ENCODE data around the gene TESK1. TPM values are rescaled to one million over a fixed set of nuclear protein-coding genes. Genes with fewer than 3 reads are reported as not detected.

TESK1 gene, protein sequence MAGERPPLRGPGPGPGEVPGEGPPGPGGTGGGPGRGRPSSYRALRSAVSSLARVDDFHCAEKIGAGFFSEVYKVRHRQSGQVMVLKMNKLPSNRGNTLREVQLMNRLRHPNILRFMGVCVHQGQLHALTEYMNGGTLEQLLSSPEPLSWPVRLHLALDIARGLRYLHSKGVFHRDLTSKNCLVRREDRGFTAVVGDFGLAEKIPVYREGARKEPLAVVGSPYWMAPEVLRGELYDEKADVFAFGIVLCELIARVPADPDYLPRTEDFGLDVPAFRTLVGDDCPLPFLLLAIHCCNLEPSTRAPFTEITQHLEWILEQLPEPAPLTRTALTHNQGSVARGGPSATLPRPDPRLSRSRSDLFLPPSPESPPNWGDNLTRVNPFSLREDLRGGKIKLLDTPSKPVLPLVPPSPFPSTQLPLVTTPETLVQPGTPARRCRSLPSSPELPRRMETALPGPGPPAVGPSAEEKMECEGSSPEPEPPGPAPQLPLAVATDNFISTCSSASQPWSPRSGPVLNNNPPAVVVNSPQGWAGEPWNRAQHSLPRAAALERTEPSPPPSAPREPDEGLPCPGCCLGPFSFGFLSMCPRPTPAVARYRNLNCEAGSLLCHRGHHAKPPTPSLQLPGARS
- 70.2 TPM for total RNA-seq

DNA sequence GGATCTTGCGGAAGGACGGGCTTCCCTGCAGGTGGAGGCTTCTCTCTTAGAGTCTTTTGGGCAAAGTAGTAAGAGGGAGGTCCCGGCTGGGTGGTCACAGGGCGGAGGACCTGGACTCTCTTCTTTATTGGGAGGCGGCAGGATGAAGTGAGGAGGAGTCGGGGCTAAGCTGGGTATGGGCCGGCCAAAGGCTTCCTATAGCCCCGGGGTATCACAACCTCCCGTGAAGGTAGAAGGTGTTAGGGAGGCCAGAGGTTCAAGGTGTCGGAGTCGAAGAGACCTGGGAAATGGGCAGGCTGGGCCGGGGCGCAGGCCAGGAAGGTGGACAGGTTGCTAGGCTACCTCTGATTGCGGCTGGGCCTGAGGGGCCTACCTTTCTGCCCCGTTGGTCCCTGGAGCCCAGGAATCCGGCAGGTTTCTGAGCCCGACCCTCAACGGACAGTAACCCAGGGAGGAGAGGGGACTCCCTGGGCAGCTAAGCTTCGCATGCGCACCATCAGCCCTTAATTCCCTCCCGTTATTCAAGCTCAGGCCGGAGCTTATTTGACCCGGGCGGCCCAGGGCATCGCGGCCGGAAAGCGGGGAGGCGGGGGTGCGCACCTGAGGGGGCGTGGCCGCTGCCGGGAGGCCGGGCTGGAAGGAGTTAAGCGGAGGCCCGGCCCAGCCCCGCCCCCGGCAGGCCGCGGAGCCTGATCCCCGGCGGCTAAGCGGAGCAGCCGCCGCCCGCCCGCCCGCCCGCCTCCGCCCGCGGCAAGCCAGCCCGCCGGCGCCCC is at the start of gene TESK1:
TESK1 (plus strand) TSS at position 685 of the 773 bp plus-strand sequence. CDS start 358 bp downstream, outside the sequence.
- intact Hi-C loops (cut with DNase I): loop anchor here (1.0 to 5.0 kb wide), 7 partner anchors 42 to 490 kb away; partner anchors contain the start of genes ATOSB, GBA2, RGP1 and TPM2
- Histone ChIP-seq H3K27ac (peak within 1 kb of the TSS; percentile 93 to 95), H3K9me3 (no peaks in the 10 kb centered on the region), H3K4me3 (peak within 1 kb of the TSS; percentile 92 to 97), H3K27me3 (no peaks in the 10 kb centered on the region), H3K36me3 (peaks cover 21 to 25% of the 10 kb centered on the region in 2 donors), H3K4me1 (peaks cover 14 to 26% of the 10 kb centered on the region in 2 donors)
- DNase-seq (ENCODE audit: low spot score in 2 of 2): peak in 1 of 2 donors; percentile 86
- TF ChIP-seq, protein P1, sequence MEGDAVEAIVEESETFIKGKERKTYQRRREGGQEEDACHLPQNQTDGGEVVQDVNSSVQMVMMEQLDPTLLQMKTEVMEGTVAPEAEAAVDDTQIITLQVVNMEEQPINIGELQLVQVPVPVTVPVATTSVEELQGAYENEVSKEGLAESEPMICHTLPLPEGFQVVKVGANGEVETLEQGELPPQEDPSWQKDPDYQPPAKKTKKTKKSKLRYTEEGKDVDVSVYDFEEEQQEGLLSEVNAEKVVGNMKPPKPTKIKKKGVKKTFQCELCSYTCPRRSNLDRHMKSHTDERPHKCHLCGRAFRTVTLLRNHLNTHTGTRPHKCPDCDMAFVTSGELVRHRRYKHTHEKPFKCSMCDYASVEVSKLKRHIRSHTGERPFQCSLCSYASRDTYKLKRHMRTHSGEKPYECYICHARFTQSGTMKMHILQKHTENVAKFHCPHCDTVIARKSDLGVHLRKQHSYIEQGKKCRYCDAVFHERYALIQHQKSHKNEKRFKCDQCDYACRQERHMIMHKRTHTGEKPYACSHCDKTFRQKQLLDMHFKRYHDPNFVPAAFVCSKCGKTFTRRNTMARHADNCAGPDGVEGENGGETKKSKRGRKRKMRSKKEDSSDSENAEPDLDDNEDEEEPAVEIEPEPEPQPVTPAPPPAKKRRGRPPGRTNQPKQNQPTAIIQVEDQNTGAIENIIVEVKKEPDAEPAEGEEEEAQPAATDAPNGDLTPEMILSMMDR (IDR thresholded peaks at IDR 0.05): no peak

DNA sequence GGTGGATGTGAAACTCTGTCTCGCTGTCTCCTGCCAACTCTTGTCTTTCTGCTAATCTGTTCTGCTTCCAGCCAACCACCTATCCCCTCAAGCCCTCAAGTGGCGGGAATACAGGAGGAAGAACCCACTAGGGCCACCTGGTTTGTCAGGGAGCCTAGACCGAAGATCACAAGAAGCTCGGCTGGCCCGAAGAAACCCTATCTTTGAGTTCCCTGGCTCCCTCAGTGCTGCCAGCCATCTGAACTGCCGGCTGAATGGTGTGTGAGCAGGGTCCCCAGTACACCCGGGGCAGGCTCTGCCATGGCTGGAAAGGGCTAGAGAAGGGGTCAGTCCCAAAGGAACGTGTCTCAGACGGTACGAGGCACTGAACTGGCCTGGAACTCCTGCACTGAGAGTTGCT is 49.2 kb upstream of the TESK1 start:
- Histone ChIP-seq H3K27ac (peak overlapping the region; percentile 68 to 76), H3K36me3 (peaks cover 62 to 66% of the 10 kb centered on the region in 2 donors), H3K4me1 (peaks cover 0 to 28% of the 10 kb centered on the region in 2 donors), H3K27me3 (no peaks in the 10 kb centered on the region), H3K4me3 (no peak overlapping the region), H3K9me3 (no peaks in the 10 kb centered on the region)
- peak in 1 of 2 donors; percentile 52 for DNase-seq (ENCODE audit: low spot score in 2 of 2)
- intact Hi-C loops (cut with DNase I): loop anchor here (2.0 kb wide), 1 partner anchor 67 kb away; no protein-coding TSS in a partner anchor
- TF ChIP-seq, protein P1 (IDR thresholded peaks at IDR 0.05): no peak

DNA sequence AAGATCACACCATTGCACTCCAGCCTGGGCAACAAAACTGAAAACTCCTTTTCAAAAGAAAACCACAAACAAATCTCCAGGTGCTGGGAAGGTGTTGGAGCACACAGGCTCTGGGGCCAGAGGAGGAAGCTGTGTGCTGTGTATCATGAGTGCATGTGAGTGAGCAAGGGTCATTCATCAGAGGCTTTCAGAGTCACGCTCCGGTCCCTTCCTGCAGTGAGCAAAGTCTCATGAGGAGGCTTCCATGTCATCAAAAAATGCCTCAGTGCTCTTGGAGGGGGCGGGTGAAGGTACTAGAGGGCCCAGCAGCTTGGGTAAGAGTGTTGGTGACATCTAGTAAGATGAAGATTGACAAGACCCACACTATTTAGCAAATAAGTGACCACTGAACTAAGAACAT is 48.3 kb upstream of the TESK1 start:
- peaks cover 67 to 73% of the 10 kb centered on the region in 2 donors for H3K36me3 ChIP-seq

DNA sequence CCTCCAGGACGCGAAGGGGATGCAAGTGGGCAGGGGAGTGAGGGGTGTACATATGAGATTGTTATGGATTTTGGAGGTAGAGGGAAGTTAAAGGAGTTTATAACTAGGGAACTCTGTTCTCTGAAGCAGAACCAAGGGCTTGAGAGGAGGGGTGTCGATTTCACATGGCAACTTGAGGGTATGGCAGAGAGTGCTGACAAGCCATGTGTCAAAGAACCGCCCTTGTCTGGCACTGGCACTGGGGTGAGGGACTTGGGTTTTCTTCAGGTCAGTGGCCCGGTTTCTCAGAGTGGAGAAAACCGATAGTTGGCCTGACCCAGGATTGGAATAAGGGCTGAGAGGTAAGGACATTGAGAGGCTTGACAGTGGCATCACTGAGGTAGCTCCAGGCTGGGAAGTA is 47.7 kb upstream of the TESK1 start:
- TF ChIP-seq, protein P1 (IDR thresholded peaks at IDR 0.05): no peak
- H3K4me3 ChIP-seq: no peak overlapping the region
- peaks cover 67 to 72% of the 10 kb centered on the region in 2 donors for H3K36me3 ChIP-seq
- peaks cover under 1 to 34% of the 10 kb centered on the region in 2 donors for H3K4me1 ChIP-seq
- intact Hi-C loops (cut with DNase I): no loop called here
- no peak for DNase-seq (ENCODE audit: low spot score in 2 of 2)
- no peaks in the 10 kb centered on the region for H3K9me3 ChIP-seq
- H3K27me3 ChIP-seq: no peaks in the 10 kb centered on the region
- H3K27ac ChIP-seq: peak overlapping the region; percentile 31 to 68

More for the DNA sequence above, 48.3 kb upstream of the TESK1 start:
- H3K27ac ChIP-seq: peak overlapping the region; percentile 68 to 76
- TF ChIP-seq, protein P1 (IDR thresholded peaks at IDR 0.05): no peak
- intact Hi-C loops (cut with DNase I): no loop called here
- no peaks in the 10 kb centered on the region for H3K9me3 ChIP-seq
- H3K4me1 ChIP-seq: peaks cover 0 to 33% of the 10 kb centered on the region in 2 donors
- H3K27me3 ChIP-seq: no peaks in the 10 kb centered on the region
- no peak overlapping the region for H3K4me3 ChIP-seq
- DNase-seq (ENCODE audit: low spot score in 2 of 2): peak in 1 of 2 donors; percentile 50

DNA sequence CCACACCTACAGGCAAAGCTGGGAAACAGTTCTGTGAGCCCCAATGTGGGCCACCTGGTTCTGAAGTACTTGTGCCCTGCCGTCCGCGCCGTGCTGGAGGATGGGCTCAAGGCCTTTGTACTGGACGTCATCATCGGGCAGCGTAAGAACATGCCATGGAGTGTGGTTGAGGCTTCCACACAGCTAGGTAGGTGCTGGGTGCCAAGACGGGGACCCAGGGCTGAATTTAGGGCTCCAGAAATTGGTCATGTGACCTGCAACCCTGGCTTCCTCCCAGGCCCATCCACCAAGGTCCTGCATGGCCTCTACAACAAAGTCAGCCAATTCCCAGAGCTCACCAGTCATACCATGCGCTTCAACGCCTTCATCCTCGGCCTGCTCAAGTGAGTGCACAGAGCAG is 46.9 kb upstream of the TESK1 start:
- Histone ChIP-seq H3K4me3 (no peak overlapping the region), H3K9me3 (no peaks in the 10 kb centered on the region), H3K27me3 (no peaks in the 10 kb centered on the region), H3K36me3 (peaks cover 67 to 80% of the 10 kb centered on the region in 2 donors), H3K4me1 (peaks cover 9 to 36% of the 10 kb centered on the region in 2 donors), H3K27ac (peak overlapping the region; percentile 31 to 68)
- TF ChIP-seq, protein P1 (IDR thresholded peaks at IDR 0.05): no peak
- intact Hi-C loops (cut with DNase I): no loop called here
- no peak for DNase-seq (ENCODE audit: low spot score in 2 of 2)
